Activated CD4-positive, CD25-positive, alpha-beta regulatory T cell treated with anti-CD3 and anti-CD28 coated beads, Interleukin-2, amount 50 U/mL, for 72 hours (primary cell): ENCODE measurements around the gene MCRIP2.
"Not testable (repeated sequence)": the region's sequence is repeated elsewhere in the genome, so short reads cannot be mapped to it uniquely, and the experiment has no call there.

Source experiments
- DNase-seq: peaks from one replicate; pipeline ENCODE4 v3.0.0; 2021

The MCRIP2 gene, protein sequence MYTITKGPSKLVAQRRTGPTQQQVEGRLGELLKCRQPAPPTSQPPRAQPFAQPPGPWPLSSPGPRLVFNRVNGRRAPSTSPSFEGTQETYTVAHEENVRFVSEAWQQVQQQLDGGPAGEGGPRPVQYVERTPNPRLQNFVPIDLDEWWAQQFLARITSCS

DNA sequence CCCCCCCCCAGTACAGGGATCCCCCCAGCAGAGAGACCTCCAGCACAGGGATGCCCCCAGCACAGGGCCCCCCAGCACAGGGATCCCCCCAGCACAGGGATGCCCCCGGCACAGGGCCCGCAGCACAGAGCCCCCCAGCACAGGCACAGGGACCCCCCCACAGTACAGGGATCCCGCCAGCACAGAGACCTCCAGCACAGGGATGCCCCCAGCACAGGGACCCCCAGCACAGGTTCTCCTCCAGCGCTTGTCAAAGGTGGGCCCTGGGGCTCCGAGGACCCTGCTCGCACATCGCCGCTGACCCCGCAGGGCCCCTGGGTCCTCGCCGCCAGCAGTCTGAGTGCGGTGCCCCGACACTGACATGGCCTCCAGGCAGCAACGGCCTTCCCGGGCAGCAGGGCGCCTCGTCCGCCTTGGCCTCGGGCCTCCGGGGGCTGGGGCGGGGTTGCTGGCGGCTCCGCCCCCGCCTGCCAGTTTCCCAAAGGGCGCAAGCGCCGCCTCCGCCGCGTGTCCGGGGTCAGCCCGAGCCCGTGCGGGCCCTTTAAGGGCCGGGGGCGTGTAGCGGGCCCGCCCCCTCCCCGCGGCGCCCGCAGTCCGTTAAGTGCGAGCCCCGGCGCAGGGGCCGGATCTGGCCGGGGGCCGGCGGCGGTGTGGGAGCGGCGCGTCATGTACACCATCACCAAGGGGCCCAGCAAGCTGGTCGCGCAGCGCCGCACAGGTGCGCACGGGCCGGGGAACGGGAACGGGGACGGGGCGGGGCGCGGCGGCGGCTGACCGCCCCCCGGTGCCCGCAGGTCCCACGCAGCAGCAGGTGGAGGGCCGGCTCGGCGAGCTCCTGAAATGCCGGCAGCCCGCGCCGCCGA, at the start of gene MCRIP2:
Gene MCRIP2, plus strand, starts transcription at position 503 of the 863 bp plus-strand sequence. Its CDS starts 164 bp downstream, at position 667.
- DNase-seq = peak; percentile 82

DNA sequence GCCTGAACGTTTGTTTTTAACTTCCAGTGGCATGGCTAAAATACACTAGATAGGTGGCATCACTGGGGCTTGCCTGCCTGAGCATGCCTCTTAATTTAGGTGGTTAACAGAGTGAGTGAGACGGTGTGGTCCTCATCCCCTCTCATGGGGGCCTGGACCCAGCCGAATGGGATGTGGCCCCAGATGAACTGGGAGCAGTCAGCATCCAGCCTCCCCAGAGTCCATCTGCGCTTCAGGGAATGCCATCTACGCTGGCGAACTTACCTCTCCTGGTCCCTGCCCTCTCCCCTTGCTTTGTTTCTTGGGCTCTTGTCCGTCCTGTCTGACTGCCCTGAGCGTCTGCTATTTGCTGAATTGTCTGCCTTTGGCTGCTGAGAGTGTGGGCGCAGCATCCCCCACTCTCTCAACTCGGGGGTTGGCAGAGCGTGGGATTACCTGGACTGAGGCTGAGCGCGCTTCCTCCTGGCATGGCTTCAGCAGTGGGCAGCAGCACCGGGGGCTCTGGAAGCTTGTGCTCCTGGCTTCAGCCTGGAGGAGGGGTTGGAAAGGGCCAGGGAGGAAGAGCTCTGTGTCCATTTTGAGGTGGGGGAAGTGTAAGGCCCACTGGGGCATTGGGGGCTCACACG, 49.6 kb upstream of the MCRIP2 start:
- no peak for DNase-seq

DNA sequence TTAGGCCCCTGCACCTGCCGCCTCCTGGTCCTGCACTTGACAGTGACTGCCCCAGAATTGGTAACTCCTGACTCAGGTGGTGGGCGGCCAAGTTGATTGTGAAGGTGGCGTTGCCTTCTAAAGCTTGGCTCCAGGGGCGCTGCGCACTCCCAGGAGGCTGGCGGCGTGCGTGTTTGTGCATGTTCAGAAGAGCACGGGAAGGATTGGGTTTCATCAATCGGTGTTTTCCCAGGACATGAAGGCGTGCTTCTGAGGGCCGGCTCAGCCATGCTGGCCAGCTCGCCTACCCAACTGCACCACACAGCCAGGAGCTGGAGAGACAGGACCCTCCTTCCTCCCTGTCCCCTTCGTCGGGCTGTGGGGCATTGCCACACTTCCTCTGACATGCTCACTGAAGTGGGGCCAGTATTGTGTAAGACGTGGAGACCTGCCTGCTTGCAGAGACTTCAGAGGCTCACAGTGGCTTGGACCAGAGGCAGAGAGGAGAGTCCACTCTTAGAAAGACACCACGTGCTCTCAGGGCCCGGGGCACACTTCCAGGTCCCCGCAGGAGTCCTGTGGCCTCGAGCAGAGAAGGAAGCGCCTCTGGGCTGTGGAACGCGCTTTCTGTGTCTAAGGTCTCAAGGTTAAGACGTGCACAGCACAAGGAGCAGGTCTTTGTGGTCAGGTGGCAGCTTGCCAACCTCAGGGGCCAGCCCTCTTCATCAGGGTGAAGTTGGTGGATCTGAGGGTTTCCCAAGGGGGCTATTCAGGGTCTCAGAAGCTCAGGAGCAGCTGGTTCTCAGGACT, 48.9 kb upstream of the MCRIP2 start:
- peak; percentile 32 for DNase-seq

DNA sequence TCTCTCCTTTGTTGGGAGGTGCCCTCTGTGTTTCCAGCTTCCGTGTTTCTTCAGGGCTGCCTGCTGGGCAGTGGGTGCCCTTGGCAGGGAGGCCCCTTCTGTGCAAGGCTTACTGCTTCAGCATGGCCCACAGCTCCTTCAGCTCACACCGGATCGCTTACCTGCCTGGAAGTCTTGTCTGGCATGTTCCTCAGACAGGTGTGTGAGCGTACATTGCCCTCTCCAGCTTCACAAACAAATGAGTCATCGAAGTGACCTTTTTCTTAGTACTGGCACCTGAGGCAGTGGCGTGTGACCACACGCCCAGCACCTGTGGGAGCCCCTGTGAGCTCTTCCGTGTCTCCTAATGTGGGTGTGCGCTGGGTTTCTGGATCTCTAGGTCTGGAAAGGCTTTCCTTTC, 48.2 kb upstream of the MCRIP2 start:
- DNase-seq = no peak

DNA sequence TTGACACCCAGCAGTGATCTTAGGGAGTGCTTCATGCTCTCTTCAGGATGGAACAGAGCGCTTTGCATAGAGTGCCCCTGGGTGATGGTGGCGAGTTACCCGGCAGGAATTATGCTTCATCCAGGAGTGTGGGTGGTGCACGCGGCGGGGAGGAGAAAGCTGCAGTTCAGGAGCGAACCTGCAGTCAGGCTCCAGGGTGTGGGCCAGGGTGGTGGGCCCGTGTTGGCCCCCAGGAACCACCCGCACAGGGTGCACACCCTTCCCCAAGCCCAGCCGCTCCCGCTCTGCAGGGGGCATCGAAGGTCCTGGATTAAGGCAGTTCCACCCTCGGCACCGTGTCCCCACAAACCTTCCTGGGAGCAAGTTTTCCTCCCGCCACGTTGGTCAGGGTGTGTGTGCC, 47.8 kb upstream of the MCRIP2 start:
- DNase-seq = no peak

DNA sequence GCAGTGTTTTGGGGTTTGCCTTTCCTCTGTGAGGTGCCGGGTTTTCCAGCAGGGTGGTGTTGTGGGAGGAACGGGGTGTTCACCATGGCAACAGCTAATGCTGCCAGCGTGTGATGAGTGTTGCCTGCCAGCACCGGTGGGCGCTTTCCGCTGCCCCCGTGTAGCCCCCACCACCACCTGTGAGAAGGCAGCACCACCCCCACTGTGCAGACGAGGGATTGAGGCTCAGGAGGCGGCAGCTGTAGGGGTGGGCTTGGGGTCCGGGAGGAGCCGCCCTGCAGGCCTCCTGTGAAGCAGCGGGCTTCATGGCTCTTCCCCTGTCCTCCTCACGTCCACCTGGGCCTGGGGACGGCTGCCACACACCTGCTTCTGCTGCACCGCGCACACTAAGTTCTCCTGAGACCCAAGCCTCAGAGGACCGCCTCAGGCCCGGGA, 46.5 kb upstream of the MCRIP2 start:
- no peak for DNase-seq

DNA sequence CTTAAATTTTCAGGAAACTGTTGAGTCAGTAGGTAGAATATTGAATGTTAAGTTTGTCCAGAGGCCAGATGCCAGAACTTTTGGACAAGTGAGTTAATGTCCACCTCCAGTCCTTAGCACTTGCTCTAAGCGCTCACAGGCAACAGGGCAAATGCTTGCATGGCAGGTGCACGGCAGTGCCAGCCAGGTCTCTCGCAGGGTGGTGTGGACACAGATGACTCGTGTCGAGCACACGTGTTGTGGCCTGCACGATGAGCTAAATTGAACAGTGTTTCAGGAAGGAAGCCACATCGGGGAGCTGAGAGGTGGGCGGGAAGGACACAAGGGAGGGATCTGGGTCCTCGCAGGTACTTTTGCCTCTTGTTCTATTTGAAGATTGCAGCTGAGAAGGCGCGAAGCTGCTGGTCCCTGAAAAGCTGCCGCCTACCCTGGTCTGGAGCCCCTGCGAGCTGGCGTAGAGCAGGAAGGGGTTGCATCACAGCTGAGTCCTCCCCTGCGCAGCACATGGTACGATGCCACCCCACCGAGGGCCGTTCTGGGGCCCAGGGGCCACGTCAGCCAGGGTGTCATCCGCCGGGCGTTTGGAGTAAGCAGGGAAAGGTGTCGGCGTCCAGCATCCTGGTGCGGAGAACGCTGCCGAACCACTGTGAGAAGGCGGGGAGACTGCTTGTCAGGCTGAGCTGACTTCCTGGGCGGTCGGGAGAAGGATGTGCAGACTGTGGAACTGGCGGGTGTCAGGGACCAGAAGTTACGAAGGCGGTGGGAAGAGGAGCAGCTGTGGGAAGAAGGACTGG, 45.5 kb upstream of the MCRIP2 start:
- DNase-seq = no peak

DNA sequence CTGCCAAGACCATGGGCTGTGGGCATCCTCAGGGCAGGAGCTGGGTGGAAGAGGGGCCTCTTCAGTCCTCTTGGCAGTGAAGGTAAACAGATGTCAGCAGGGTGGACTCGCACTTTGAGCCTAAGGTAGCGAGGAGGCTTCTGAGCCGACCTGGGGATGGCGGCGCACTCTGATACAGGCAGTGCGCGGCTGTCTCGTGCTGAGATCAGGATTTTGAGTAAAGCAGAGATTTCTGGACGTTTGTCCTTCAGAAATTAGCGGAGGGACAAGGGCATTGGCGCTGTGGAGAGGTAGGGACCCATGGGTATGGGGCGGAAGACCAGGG, 44.9 kb upstream of the MCRIP2 start:
- no peak for DNase-seq

DNA sequence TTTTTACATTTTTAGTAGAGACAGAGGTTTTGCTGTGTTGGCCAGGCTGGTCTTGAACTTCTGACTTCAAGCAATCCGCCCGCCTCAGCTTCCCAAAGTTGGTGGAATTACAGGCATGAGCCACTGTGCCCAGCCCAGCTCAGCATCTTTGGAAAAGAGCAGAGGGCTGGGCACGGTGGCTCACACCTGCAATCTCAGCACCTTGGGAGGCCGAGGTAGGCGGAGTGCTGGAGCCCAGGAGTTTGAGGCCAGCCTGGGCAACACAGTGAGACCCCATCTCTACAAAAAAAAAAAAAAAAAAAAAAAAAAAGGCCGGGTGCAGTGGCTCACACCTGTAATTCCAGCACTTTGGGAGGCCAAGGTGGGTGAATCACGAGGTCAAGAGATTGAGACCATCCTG, 44.0 kb upstream of the MCRIP2 start:
- not testable (repeated sequence) for DNase-seq

DNA sequence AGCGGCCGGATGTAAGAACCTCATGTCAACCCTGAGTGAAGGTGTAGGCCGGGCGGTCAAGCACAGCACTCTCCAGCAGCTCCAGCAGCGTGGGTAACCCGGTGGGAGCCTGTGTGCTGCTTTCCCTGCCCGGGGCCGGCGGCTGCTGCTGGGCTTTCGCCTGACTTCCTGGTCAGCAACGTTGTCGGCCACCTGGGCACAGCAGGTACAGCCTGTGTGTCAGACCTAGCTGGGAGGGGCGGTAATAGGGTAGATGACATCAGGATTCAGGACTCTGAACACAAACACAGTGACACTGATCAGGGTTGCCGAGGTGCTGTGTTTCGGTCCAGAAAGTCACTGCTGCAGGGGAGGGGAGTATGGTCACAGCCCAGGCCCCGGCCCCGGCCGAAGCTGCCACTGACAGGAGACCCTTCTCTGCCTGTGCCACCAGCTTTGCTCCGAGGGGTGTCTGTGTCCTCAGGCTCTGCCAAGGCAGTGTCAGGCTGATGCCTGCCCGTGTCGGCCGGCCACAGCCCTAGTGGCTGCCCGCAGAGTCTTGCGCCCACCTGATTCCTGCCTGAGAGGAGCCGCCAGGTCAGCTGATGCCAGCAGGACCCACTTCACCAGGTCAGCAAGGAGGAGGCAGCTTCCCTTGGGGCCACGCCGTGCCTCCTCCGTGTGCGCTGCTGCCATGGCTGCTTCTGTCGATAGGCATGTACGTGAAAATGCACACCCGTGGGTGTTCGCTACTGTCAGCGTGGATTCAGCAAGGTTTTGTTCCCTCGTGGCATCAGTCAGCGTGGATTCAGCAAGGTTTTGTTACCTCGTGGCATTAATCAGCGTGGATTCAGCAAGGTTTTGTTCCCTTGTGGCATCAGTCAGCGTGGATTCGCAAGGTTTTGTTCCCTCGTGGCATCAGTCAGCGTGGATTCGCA, 42.5 kb upstream of the MCRIP2 start:
- no peak for DNase-seq

DNA sequence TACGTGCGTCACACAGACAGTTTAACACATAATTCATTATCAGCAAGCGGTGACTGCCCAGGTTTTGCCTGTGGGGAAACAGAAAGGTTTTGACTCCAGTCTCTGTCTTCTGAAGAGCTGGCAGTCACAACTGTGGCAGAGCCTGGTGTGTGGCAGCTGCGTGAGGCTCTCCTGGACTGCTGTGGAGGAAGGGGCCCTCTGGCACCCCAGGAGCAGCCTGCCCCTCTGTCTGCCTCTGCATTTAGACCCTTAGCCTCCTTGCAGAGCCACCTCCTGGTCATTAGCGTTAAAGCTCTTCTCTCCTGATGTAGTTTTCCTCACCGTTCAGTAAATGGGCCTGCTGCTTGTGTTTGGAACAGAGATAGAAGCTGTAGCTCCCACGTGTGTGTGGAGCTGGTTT, 40.8 kb upstream of the MCRIP2 start:
- no peak for DNase-seq

DNA sequence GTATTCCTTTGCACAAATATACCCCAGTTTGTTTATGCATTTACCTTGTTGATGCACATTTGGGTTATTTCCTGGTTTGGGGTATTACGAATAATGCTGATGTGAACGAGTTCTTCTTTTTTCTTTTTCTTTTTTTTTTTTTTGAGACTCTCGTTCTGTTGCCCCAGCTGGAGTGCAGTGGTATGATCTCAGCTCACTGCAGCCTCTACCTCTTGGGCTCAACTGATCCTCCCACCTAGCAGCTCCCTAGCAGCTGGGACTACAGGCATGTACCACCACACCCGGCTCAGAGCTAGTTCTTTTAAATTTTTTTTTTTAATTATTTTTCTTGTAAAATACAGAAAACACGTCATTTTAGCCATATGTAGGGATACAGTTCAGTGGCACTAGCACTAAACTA, 37.7 kb upstream of the MCRIP2 start:
- DNase-seq = no peak

DNA sequence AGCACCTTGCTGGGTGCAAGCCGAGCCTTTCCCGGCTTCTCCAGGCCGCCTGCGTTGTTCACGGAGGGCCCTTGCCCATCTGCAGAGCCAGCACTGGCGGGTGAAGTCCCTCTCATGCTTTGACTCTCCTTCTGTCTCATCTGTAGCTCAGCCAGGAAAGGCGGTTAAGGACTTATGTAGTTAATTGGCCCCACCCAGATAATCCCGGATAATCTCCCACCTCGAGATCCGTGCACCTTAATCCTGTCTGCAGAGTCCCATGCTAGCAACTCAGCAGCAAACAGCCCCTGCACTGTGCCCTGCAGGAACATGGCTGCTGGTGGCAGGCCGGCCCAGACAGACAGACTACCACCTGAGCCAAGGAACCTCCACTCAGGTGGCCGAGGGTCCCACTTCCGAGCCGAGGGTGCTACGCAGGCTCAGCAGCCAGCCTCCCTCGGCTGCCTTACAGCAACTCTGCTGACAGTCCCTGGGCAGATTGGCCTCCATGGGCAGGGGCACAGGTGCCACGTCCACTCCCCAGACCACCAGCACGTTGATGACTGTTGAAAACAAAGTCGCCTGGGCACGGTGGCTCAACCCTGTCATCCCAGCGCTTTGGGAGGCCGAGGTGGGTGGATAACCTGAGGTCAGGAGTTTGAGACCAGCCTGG, 34.8 kb upstream of the MCRIP2 start:
- no peak for DNase-seq

DNA sequence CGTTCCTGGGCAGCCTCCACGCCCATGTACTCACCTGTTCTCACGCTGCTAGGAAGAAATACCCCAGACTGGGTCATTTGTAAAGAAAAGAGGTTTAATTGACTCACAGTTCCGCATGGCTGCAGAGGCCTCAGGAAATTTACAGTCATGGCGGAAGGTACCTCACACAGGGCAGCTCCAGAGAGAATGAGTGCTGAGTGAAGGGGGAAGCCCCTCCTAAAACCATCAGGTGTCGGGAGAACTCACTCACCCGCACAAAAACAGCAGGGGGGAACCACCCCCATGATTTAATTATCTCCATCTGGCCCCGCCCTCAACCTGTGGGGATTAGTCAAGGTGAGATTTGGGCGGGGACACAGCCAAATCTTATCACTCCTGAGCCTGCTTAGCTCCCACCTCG, 33.6 kb upstream of the MCRIP2 start:
- peak; percentile 57 for DNase-seq

DNA sequence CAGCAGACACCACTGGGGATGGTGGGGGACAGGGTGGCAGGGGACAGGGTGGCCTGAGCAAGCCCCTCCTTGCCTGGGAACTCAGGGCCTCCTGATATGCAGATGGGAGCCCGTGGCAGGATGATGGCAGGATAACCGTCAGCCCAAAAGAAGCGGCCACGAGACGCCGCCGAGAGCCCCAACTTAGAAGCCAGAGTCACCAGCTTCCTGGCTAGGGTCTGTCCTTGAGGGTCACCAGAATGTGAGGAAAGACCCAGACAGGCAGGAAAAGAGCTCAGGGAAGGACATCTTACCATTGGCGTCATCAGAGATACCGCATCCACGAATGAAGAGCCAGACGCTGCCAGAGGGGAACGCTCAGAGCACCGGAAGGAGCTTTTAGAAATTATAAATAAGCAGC, 32.3 kb upstream of the MCRIP2 start:
- DNase-seq = no peak

DNA sequence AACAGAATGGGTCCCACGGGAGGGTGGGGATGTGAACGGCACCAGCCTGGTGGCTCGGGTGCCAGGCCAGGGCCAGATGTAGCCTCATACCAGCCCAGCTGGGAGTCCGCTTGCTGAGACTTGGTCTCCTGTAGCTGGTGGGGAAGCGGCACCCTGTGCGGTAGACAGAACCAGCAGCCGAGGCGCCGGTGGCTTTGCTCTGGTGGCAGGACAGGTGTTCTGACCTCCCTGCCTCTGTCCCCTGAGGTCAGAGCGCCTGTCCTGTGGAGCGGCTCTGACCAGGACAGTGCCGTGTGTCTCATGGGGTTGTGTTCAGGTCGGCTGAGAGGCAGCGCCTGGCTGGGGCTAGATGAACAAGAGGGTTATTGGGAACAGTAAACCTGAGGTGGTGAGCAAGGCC, 31.6 kb upstream of the MCRIP2 start:
- no peak for DNase-seq

DNA sequence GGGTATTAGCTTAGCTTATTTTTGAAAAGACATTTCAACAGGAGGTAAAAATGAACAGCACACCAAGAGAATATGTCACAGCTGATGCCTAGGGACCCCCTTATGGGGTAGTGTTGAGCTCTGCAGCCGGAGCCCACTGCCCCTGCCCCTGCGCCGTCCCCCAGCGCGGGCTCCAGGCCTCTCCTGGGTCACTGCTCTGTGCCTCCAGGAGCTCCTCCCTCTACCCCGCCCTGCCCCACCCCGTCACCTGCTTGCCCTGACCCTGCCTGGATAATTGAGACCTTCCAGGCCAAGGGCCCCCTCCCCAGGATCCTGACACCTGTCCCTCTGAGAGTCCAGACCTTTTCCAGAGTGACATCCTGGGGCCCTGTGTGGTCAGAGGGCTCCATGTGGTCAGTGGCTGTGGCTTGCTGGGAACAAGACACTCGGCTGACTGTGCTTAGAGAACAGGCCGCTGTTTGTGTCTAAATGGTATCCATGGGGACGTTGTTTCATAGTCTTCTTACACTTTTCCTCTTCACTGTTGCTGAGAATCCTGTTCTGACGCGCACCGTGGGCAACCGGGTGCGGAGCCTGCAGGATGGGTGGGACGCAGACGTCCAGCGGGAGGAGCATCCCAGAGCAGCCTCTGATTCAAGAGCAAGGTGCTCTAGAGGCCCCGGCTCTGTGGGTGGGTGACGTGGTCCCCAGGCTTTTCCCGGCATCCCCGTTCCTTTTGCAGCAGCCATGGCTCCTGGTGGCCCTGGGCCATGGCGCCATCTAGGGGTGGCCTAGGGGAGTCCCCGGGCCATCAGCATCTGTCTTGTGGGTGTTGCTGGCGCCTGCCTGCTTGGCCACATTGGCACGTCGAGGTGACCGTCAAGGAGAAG, 30.9 kb upstream of the MCRIP2 start:
- DNase-seq = peak; percentile 61

DNA sequence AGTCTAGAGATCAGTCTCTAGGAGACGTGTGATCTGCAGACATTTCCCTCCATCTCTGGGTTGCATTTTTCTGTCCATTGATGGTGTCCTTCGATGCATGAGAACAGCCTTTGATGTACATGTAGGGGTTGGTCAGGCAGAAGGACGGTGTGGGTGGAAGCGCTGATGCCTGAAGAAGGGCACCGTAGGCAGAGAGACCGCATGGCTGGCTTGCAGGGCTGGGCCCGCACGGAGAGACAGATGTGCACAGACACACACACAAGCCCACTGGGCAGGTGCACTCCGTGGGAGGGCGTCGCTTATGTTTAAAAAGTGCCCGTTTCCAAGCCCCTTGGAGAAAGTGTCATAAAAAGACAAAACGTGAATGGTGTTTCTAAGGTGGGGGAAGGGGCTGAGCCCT, 26.5 kb upstream of the MCRIP2 start:
- no peak for DNase-seq

DNA sequence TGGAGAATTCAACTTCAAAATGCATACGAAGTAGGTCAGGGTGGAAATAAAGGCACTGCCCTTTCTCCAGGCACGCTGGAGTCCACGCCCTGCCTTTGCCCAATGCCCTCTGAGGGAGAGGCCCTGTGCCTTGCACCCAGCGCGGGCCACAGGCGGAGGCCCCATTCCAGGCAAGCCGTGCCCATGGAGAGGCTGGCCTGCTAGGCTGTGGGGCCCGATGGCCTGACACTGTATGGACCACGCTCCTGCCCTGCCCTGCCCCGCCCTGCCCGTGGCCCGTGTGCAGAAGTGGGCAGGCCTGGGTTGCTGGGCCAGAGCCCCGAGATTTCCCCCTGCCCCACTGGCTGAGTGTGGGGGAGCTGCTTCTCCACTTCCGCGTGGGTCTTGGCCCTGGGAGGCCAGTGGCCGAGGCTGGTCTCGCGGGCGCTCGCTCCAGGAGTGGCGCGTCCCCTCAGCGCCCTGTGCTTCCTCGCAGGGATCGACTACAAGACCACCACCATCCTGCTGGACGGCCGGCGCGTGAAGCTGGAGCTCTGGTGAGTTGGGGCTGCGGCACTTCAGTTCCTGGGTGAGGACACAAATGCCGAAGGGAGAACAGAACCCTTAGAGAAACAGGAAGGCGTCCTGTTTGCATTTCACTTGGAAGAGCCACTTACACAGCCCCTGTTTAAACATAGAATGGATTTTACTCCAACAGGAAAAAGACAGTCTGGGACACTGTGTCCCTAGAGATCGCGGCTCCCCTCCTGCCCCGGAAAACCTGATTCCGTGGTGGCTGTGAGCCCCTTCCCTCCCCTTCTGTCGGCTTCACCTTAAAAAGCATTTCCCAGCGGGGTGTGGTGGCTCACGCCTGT, 24.7 kb upstream of the MCRIP2 start:
- no peak for DNase-seq
